ENCODE measurements around the gene SSBP3.

Gene SSBP3

GRCh38 chr1:54228638-54229079 is 177.5 kb downstream of the SSBP3 start:
- Histone ChIP-seq H3K9me3 (ENCODE audit: insufficient read depth, low read length, severe bottlenecking) (no peaks in the 10 kb centered on the region), H3K27me3 (ENCODE audit: insufficient read depth, low read length, poor library complexity) (no peaks in the 10 kb centered on the region), H3K4me1 (ENCODE audit: insufficient read depth, low read length) (no peaks in the 10 kb centered on the region), H3K36me3 (ENCODE audit: insufficient read depth, low read length) (peaks cover 52% of the 10 kb centered on the region), H3K9ac (ENCODE audit: low read depth, low read length) (no peak overlapping the region), H4K20me1 (ENCODE audit: insufficient read depth, low read length) (peaks cover 7% of the 10 kb centered on the region; the same call in 1 of the 2 replicates), H2AFZ (ENCODE audit: low read depth, low read length) (no peak overlapping the region), H3K4me3 (ENCODE audit: low read depth in 1 of 2, low read length in 2 of 2) (no peak overlapping the region), H3K79me2 (ENCODE audit: insufficient read depth, low read length) (no peaks in the 10 kb centered on the region), H3K27ac (ENCODE audit: low read length) (no peak overlapping the region), H3K4me2 (ENCODE audit: insufficient read depth, low read length) (no peak overlapping the region)
- DNase-seq = no peak
- ATAC-seq (ENCODE audit: insufficient read depth, low read depth) = no peak
- no peak for TF ChIP-seq EZH2 (IDR thresholded peaks at IDR 0.05; ENCODE audit: borderline replicate concordance, low read depth, low read length, severe bottlenecking)
- TF ChIP-seq CTCF (IDR thresholded peaks at IDR 0.05; ENCODE audit: borderline replicate concordance, extremely low read depth, low read length, poor library complexity, severe bottlenecking) = no peak

GRCh38 chr1:54227891-54228310 is 178.3 kb downstream of the SSBP3 start:
- Histone ChIP-seq H3K4me3 (ENCODE audit: low read depth in 1 of 2, low read length in 2 of 2) (no peak overlapping the region), H3K9me3 (ENCODE audit: insufficient read depth, low read length, severe bottlenecking) (no peaks in the 10 kb centered on the region), H3K79me2 (ENCODE audit: insufficient read depth, low read length) (no peaks in the 10 kb centered on the region), H3K4me2 (ENCODE audit: insufficient read depth, low read length) (no peak overlapping the region), H3K36me3 (ENCODE audit: insufficient read depth, low read length) (peaks cover 52% of the 10 kb centered on the region), H3K9ac (ENCODE audit: low read depth, low read length) (no peak overlapping the region), H3K4me1 (ENCODE audit: insufficient read depth, low read length) (no peaks in the 10 kb centered on the region), H2AFZ (ENCODE audit: low read depth, low read length) (no peak overlapping the region), H3K27ac (ENCODE audit: low read length) (no peak overlapping the region), H4K20me1 (ENCODE audit: insufficient read depth, low read length) (peaks cover 10% of the 10 kb centered on the region; the same call in 1 of the 2 replicates), H3K27me3 (ENCODE audit: insufficient read depth, low read length, poor library complexity) (no peaks in the 10 kb centered on the region)
- TF ChIP-seq EZH2 (IDR thresholded peaks at IDR 0.05; ENCODE audit: borderline replicate concordance, low read depth, low read length, severe bottlenecking) (no peak), CTCF (IDR thresholded peaks at IDR 0.05; ENCODE audit: borderline replicate concordance, extremely low read depth, low read length, poor library complexity, severe bottlenecking) (peak; percentile 13)
- ATAC-seq (ENCODE audit: insufficient read depth, low read depth) (no peak), DNase-seq (no peak)

- no peak for DNase-seq
- 0 out of 3 replicates have a peak, but pooled peaks have one; percentile 5 for ATAC-seq (ENCODE audit: insufficient read depth, low read depth)
- H3K9ac ChIP-seq (ENCODE audit: low read depth, low read length) = no peak overlapping the region
- no peaks in the 10 kb centered on the region for H3K79me2 ChIP-seq (ENCODE audit: insufficient read depth, low read length)
- no peak overlapping the region for H3K27ac ChIP-seq (ENCODE audit: low read length)
- TF ChIP-seq CTCF (IDR thresholded peaks at IDR 0.05; ENCODE audit: borderline replicate concordance, extremely low read depth, low read length, poor library complexity, severe bottlenecking) = no peak
- no peak for TF ChIP-seq EZH2 (IDR thresholded peaks at IDR 0.05; ENCODE audit: borderline replicate concordance, low read depth, low read length, severe bottlenecking)
- H3K9me3 ChIP-seq (ENCODE audit: insufficient read depth, low read length, severe bottlenecking) = no peaks in the 10 kb centered on the region
- no peak overlapping the region for H3K4me2 ChIP-seq (ENCODE audit: insufficient read depth, low read length)
- H3K4me1 ChIP-seq (ENCODE audit: insufficient read depth, low read length) = no peaks in the 10 kb centered on the region
- no peak overlapping the region for H3K4me3 ChIP-seq (ENCODE audit: low read depth in 1 of 2, low read length in 2 of 2)
- peaks cover 52% of the 10 kb centered on the region for H3K36me3 ChIP-seq (ENCODE audit: insufficient read depth, low read length)
- H4K20me1 ChIP-seq (ENCODE audit: insufficient read depth, low read length) = peaks cover 16% of the 10 kb centered on the region; the same call in 1 of the 2 replicates
- H3K27me3 ChIP-seq (ENCODE audit: insufficient read depth, low read length, poor library complexity) = no peaks in the 10 kb centered on the region
- no peak overlapping the region for H2AFZ ChIP-seq (ENCODE audit: low read depth, low read length)
Observed at GRCh38 chr1:54227091-54227602, 179.0 kb downstream of the SSBP3 start.

All from DND-41 (cell line).